GM12875 (cell line): Measurements from ENCODE around the gene HECW1.
"Not testable (repeated sequence)": the region's sequence is repeated elsewhere in the genome, so short reads cannot be mapped to it uniquely, and the experiment has no call there.

Experiments used
- H3K4me3 ChIP-seq: one replicate; pipeline ENCODE4 v1.5.1; 2011; ENCODE audit warnings: low read depth, low read length, control low read depth
- CTCF ChIP-seq: IDR thresholded peaks from 2 replicates; pipeline ENCODE4 v1.5.1; 2011; ENCODE audit warnings: low read depth, mild to moderate bottlenecking, control low read depth, inconsistent platforms, low read length, moderate library complexity, borderline replicate concordance; ENCODE audit not compliant: insufficient read depth

HECW1 gene

GRCh38 chr7:43337811-43338210 is 225.4 kb downstream of the HECW1 start:
- no peak overlapping the region for H3K4me3 ChIP-seq
- no peak for TF ChIP-seq CTCF

GRCh38 chr7:43341132-43341531 is 228.7 kb downstream of the HECW1 start:
- no peak for TF ChIP-seq CTCF

GRCh38 chr7:43343417-43343816 is 231.0 kb downstream of the HECW1 start:
- H3K4me3 ChIP-seq, result not testable (repeated sequence)

More at GRCh38 chr7:43341132-43341531, 228.7 kb downstream of the HECW1 start:
- H3K4me3 ChIP-seq, result no peak overlapping the region

GRCh38 chr7:43345696-43346095 is 233.2 kb downstream of the HECW1 start:
- H3K4me3 ChIP-seq, result not testable (repeated sequence)

- TF ChIP-seq CTCF, result no peak
Measured at GRCh38 chr7:43351683-43352082, 239.2 kb downstream of the HECW1 start.

GRCh38 chr7:43353902-43354301 is 241.5 kb downstream of the HECW1 start:
- no peak overlapping the region for H3K4me3 ChIP-seq
- TF ChIP-seq CTCF, result no peak

More at GRCh38 chr7:43351683-43352082, 239.2 kb downstream of the HECW1 start:
- H3K4me3 ChIP-seq, result no peak overlapping the region

- H3K4me3 ChIP-seq, result no peak overlapping the region
- TF ChIP-seq CTCF, result no peak
Measured at GRCh38 chr7:43362652-43363034, 250.2 kb downstream of the HECW1 start.

- H3K4me3 ChIP-seq, result no peak overlapping the region
- TF ChIP-seq CTCF, result no peak
Measured at GRCh38 chr7:43363035-43363791, 250.8 kb downstream of the HECW1 start.
